Activated naive CD4-positive, alpha-beta T cell (primary cell): Measurements from ENCODE around the gene STIP1.

Experiments used
- DNase-seq, 4 experiments: peaks; one replicate each; lab custom pipeline; 2025; lab: John Stamatoyannopoulos, UW

Gene STIP1

DNA sequence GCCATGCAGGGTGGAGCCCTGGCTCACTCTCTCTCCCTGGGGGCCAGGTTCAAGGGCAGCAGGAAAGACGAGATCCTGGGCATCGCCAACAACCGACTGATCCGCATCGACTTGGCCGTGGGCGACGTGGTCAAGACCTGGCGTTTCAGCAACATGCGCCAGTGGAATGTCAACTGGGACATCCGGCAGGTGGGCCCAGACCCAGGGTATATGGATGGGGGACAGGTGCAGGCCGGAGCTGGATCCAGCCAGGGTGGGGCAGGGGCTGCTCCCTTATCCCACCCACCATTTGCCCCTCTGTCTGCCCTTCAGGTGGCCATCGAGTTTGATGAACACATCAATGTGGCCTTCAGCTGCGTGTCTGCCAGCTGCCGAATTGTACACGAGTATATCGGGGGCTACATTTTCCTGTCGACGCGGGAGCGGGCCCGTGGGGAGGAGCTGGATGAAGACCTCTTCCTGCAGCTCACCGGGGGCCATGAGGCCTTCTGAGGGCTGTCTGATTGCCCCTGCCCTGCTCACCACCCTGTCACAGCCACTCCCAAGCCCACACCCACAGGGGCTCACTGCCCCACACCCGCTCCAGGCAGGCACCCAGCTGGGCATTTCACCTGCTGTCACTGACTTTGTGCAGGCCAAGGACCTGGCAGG lies 37.2 kb downstream of the STIP1 start:
- no peak for DNase-seq

DNA sequence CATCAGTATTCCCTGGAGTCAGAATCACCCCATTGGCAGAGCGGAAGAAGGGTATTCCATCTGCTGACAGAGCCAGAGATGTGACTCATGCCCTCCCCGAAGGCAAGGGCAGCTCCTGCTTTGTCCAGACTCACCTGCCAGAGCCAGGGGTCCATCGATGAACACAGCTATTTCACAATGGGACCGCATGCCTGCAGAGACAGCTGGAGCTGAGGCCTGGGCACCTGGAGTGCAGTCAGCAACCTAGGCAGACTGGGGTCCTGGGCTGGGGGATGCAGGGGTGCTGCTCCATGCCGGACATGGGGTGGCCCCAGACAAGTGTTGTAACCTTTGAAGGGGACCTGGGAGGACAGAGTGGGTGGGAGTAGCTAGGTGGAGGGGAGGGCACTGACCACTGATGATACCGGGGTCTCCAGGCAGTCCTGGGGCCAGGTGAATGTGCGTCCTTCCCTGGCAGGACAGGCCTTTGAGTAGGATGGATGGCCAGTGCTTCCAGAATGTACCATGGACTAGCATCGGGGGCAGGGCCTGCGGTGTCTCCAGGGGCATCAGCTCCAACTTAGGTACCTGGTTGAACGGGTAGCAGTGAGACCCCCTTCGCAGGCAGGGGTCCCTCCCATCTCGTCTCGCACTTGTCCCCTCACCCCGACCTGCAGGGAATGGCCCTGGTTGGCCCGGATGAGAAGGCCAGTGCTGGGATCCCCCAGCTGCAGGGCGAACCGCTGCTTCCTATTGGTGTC lies 38.4 kb downstream of the STIP1 start:
- DNase-seq: no peak

- no peak for DNase-seq
Measured at GRCh38 chr11:64224891-64225607, 39.1 kb downstream of the STIP1 start.

- DNase-seq: peak; percentile 78 to 90 (median 82)
Measured at GRCh38 chr11:64225608-64226506, 39.9 kb downstream of the STIP1 start, which contains the start of the genes NUDT22 and TRPT1. Gene NUDT22 (plus strand): TSS chr11:64226274. CDS start chr11:64226653, 379 bp downstream. Gene TRPT1 (minus strand): TSS chr11:64226186. CDS start chr11:64225860, 326 bp downstream.

- peak in 1 of 4 experiments; percentile 36 for DNase-seq
Measured at GRCh38 chr11:64226507-64227051, 40.6 kb downstream of the STIP1 start.

DNA sequence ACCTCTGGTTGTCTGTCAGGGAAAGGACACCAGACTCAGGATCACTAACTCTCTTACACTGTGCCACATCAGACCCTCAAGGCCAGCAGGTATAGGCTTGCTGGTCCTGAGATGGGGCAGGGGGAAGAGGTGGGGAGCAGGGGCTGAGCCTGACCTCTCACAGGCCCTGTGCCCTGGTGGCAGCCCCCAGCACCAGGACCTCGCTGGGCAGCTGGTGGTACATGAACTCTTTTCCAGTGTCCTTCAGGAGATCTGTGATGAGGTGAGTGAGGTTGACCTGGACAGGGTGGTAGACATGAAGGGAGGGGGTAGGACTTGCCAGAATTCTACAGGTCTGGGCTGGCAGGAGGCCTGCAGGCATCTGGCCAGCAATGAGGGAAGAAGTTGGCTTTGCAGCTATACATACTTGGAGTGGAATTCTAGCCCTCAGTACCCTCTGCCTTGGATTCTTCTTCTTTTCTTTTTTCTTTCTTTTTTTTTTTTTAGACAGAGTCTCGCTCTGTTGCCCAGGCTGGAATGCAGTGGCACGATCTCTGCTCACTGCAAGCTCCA lies 41.5 kb downstream of the STIP1 start:
- DNase-seq: no peak

DNA sequence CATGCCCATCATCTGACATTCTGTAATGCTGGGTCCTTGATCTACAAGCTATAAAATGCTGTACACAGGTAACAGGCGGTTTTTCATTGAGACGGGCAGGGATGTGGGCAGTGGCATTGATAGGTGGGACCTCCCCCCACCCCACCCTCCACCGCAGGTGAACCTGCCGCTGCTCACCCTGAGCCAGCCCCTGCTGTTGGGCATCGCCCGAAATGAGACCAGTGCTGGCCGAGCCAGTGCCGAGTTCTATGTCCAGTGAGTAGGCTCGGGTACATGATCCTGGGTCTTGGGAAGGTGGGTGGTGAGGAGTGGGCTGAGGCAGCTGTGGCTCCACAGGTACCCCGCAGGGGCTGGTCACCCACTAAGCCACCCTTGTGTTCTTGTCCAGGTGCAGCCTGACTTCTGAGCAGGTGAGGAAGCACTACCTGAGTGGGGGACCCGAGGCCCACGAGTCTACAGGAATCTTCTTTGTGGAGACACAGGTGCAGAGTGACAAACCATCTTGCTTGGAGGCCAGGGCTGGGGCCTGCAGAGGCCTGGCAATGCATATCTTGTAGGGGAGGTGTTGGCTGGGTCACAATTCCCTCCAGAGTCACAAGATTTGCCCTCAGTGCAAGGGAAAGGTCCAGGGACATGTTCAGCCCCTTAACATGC lies 43.2 kb downstream of the STIP1 start:
- no peak for DNase-seq

GRCh38 chr11:64229744-64230170 lies 43.8 kb downstream of the STIP1 start:
- DNase-seq: no peak

DNA sequence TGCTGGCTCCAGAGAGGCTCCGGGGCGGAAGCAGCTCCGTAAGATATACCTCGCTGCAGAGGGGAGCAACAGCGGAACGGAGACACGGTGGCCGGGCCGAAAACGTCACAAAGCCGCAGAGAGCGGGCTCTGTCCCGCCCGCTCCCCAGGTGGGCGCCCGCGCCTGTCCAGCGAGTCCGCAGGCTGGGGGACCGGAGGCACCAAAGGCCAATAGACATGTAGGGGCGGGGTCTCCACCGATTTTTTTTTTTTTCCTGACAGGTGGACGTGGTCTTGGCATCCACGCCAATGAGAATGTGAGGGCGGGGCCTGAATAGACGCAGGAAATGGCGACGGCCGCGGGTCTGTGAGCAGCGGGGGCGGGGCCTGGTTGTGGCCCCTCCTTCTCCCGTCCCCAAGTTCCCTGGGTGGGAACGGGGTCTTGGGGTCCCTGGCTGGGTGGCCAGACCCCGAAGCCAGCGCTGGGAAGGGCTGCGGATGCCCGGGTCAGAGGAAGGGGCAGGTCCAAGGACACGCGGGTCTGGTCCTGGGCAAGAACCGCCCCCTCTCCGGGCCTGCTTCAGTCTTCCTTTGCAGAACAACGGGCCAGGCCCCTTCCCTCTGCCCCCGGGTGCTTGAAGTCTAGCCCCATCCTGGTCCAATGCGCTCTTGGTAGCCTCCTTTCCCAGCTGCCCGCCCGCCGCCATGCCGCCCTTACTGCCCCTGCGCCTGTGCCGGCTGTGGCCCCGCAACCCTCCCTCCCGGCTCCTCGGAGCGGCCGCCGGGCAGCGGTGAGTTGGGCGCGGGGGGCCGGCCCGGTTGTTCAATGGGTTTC lies 44.4 kb downstream of the STIP1 start, which contains the start of gene DNAJC4:
Gene DNAJC4, plus strand, starts transcription at position 378 of the 814 bp plus-strand sequence. Its CDS starts 307 bp downstream, at position 685.
- peak; percentile 59 to 79 (median 63) for DNase-seq

GRCh38 chr11:64230985-64231365 lies 45.0 kb downstream of the STIP1 start:
- no peak for DNase-seq

DNA sequence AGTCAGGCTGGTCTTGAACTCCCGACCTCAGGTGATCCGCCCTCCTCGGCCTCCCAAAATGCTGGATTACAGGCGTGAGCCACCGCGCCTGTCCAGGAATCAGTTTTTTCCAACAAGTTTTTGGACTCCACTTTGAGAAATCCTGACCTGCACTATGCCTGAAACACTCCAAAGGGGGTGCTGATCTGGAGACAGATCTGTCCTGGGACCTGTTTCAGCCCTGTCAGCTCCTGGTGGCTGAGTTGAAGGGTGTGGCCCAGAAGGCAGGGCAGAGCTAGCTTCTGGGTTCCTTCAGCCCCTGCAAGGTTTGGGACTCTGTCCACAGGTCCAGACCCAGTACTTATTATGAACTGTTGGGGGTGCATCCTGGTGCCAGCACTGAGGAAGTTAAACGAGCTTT lies 45.6 kb downstream of the STIP1 start:
- DNase-seq: no peak

DNA sequence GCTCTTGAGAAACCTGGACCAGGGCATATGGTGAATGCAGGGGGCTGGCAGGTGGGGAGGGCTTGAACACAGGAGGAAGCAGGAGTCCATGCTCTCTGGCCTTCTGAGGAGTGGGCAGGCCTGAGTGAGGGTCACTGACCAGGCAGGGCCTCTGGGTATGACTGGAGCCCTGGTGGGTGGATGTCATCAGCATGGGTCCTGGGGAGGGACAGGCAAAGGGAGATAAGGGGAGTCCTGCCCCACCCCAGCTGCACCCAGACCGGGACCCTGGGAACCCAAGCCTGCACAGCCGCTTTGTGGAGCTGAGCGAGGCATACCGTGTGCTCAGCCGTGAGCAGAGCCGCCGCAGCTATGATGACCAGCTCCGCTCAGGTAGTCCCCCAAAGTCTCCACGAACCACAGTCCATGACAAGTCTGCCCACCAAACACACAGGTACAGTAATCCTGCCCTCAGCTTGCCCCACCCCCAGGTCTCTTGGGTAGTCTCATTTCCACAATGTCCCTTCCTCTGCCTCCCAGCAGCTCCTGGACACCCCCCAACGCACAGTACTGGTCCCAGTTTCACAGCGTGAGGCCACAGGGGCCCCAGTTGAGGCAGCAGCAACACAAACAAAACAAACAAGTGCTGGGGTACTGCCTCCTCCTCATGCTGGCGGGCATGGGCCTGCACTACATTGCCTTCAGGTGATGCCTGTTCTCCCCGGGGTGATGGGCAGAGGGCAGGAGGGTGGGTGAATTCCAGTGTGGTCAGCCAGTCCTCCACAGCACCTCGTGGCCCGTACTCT lies 46.4 kb downstream of the STIP1 start:
- no peak for DNase-seq

GRCh38 chr11:64232967-64233315 lies 47.0 kb downstream of the STIP1 start:
- no peak for DNase-seq

- peak in 2 of 4 experiments; percentile 48 to 74 for DNase-seq
Measured at GRCh38 chr11:64233913-64234586, 48.1 kb downstream of the STIP1 start, which contains the start of gene VEGFB. Gene VEGFB (plus strand): TSS chr11:64234584. CDS start chr11:64234834, 250 bp downstream.

DNA sequence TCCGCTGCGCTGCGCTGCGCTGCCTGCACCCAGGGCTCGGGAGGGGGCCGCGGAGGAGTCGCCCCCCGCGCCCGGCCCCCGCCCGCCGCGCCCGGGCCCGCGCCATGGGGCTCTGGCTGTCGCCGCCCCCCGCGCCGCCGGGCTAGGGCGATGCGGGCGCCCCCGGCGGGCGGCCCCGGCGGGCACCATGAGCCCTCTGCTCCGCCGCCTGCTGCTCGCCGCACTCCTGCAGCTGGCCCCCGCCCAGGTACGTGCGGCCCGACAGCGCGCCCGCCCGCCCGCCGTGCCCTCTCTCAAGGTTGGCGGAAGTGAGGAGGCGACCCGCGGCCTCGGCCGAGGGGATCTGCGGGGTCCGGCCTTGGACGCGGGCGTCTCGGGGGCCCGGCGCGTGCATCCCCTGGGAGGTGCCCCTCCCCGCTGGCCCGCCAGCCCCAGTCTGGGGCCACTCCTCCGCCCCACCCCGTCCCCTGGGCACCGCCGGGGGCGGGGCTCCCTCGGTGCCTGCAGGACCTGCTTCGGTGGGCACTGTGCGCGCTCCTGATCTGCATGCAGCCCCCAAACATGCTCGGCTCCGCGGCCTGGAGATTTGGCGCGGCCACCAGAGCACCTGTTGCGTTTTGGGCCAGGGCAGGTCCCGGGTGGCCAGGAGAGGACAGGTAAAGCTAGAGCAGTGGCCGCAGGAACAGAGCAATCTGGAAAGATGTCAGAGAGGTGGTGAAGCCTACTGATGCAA lies 48.8 kb downstream of the STIP1 start:
- peak in 1 of 4 experiments; percentile 64 for DNase-seq

DNA sequence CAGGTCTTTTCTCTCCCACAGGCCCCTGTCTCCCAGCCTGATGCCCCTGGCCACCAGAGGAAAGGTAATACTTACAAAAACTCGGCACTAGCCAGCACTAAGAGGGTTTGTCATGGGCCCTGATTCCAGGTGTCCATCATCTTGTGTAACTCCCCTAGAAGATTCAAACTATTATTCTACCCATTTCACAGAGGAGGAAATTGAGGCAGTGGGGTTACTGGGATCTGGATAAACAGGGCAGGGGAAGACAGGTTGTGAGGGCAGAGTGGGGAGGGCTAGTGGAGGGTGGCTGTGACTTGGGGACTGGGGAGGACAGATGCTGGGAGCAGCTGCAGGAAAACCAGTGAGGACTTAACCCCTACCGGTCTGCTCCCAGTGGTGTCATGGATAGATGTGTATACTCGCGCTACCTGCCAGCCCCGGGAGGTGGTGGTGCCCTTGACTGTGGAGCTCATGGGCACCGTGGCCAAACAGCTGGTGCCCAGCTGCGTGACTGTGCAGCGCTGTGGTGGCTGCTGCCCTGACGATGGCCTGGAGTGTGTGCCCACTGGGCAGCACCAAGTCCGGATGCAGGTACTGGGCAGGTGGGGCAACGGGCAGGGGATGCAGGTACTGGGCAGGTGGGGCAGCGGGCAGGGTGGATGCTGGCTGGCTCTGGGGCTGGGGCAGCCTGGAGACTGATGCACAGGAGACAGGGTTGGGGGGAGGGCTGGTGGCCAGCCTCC lies 49.6 kb downstream of the STIP1 start:
- no peak for DNase-seq
